GM12878 (cell line): Measurements from ENCODE around the gene TCF25. TPM values are rescaled to one million over a fixed set of nuclear protein-coding genes. Genes with fewer than 3 reads are reported as not detected.

Experiments
- ATAC-seq: fragments of 200-7000 bp; cut with Tn5 transposase; 3 replicates; pipeline ENCODE4 v1.9.1; 2020; ENCODE audit warnings: mild to moderate bottlenecking, moderate library complexity
- BruUV-seq: library from RNA; stranded (reverse); fragments of 400-500 nt; replicated peaks from 2 replicates; lab custom pipeline; 2021; lab: Mats Ljungman, UMichigan
- CTCF ChIA-PET: fragments of 300-600 bp; sonication (Branson Sonifier 250); formaldehyde crosslinking; extraction: SDS; loops from one replicate; lab custom pipeline; 2021; ENCODE audit warnings: inconsistent platforms; lab: Yijun Ruan, JAX
- POLR2A ChIA-PET: fragments of 350-600 bp; formaldehyde crosslinking; extraction: SDS; loops from one replicate; lab custom pipeline; 2021; ENCODE audit warnings: inconsistent platforms; lab: Charles Lee
- RAD21 ChIA-PET: fragments of 300-600 bp; sonication (Branson Sonifier 250); formaldehyde crosslinking; loops from one replicate; lab custom pipeline; 2023; ENCODE audit warnings: antibody characterized with exemption; ENCODE audit not compliant: unreplicated experiment; lab: Charles Lee
- SMC1A ChIA-PET: fragments of 300-600 bp; sonication (Branson Sonifier 250); formaldehyde crosslinking; loops from one replicate; lab custom pipeline; 2023; ENCODE audit not compliant: unreplicated experiment, uncharacterized antibody; lab: Charles Lee
- DNase-seq: peaks from one replicate; pipeline ENCODE4 v3.0.0-alpha.2; 2011; ENCODE audit warnings: low read depth, low spot score
- FAIRE-seq: peaks from 3 replicates; lab custom pipeline; 2011; peaks lifted over from hg19 to GRCh38; lab: Jason Lieb, UNC
- H2AFZ ChIP-seq: 2 replicates; pipeline ENCODE4 v1.6.0; 2011; ENCODE audit warnings: low read depth, low read length, control low read depth; ENCODE audit not compliant: control insufficient read depth
- H3K27ac ChIP-seq: 2 replicates; pipeline ENCODE4 v1.5.1; 2011; ENCODE audit warnings: control low read depth; ENCODE audit not compliant: control insufficient read depth, insufficient read depth
- H3K27me3 ChIP-seq, 2 experiments: replicated peaks in 1 of 2; 2 replicates each; pipeline versions ENCODE4 v1.6.0 to v1.6.1; 2011; ENCODE audit warnings: low read length in 1 of 2; ENCODE audit not compliant: control insufficient read depth in 2 of 2, insufficient read depth in 2 of 2
- H3K36me3 ChIP-seq, 2 experiments: 2 replicates each; pipeline ENCODE4 v1.5.1; 2011; ENCODE audit warnings: low read length in 1 of 2; ENCODE audit not compliant: control insufficient read depth in 2 of 2, insufficient read depth in 2 of 2
- H3K4me1 ChIP-seq: 2 replicates; pipeline ENCODE4 v1.6.1; 2011; ENCODE audit warnings: mild to moderate bottlenecking, low read length, moderate library complexity, mixed read lengths; ENCODE audit not compliant: control insufficient read depth, insufficient read depth
- H3K4me2 ChIP-seq: 2 replicates; pipeline ENCODE4 v1.6.0; 2011; ENCODE audit warnings: control low read depth; ENCODE audit not compliant: control insufficient read depth, insufficient read depth
- H3K4me3 ChIP-seq: fragments of 200-600 bp; sonication (generic); 2 replicates; pipeline ENCODE4 v1.5.1; 2016
- H3K79me2 ChIP-seq: 2 replicates; pipeline ENCODE4 v1.6.0; 2011; ENCODE audit warnings: low read length; ENCODE audit not compliant: control insufficient read depth, insufficient read depth
- H3K9ac ChIP-seq: 2 replicates; pipeline ENCODE4 v1.8.0; 2011; ENCODE audit warnings: low read length, control low read depth, mixed read lengths; ENCODE audit not compliant: control insufficient read depth, insufficient read depth
- H3K9me3 ChIP-seq: replicated peaks from 3 replicates; pipeline ENCODE4 v1.5.1; 2011; ENCODE audit warnings: mild to moderate bottlenecking, low read length; ENCODE audit not compliant: control insufficient read depth, insufficient read depth
- H4K20me1 ChIP-seq: 2 replicates; pipeline ENCODE4 v1.6.0; 2011; ENCODE audit not compliant: control insufficient read depth, insufficient read depth
- CBX3 ChIP-seq: fragments of 200-600 bp; sonication (generic); IDR thresholded peaks from 2 replicates; pipeline ENCODE4 v1.6.1; 2016; ENCODE audit warnings: low read depth, borderline replicate concordance
- CHD2 ChIP-seq: IDR thresholded peaks from 2 replicates; pipeline ENCODE4 v1.6.1; 2011; ENCODE audit warnings: low read depth, low read length, improper control_type of control experiment, borderline replicate concordance
- GATAD2B ChIP-seq: fragments of 450-650 bp; conservative IDR thresholded peaks from 2 replicates; pipeline ENCODE4 v1.6.1; 2017; ENCODE audit warnings: low read depth, mild to moderate bottlenecking, moderate library complexity
- HDAC2 ChIP-seq: fragments of 200-600 bp; sonication (generic); IDR thresholded peaks from 2 replicates; pipeline ENCODE4 v1.6.1; 2017
- MTA3 ChIP-seq: IDR thresholded peaks from 2 replicates; pipeline ENCODE4 v1.6.1; 2012; ENCODE audit warnings: low read length, inconsistent platforms, borderline replicate concordance
- NR2C2 ChIP-seq: IDR thresholded peaks from 2 replicates; pipeline ENCODE4 v1.6.1; 2011; ENCODE audit warnings: borderline replicate concordance, low read depth; ENCODE audit not compliant: control insufficient read depth, insufficient read length
- RAD21 ChIP-seq: IDR thresholded peaks from 2 replicates; pipeline ENCODE4 v1.6.1; 2011; ENCODE audit warnings: mild to moderate bottlenecking, low read depth, low read length, moderate library complexity; ENCODE audit not compliant: insufficient read depth
- SMARCA5 ChIP-seq: fragments of 450-650 bp; IDR thresholded peaks from 2 replicates; pipeline ENCODE4 v1.6.1; 2017; ENCODE audit warnings: mild to moderate bottlenecking
- STAT3 ChIP-seq: IDR thresholded peaks from 2 replicates; pipeline ENCODE4 v1.6.1; 2011; ENCODE audit warnings: low read depth, low read length, improper control_type of control experiment
- WGBS: methylation state at CpG from one replicate; pipeline ENCODE4 v1.1.6; 2016; ENCODE audit warnings: low lambda C conversion rate; ENCODE audit not compliant: insufficient replicate concordance, insufficient coverage; ENCODE audit errors: missing lambda C conversion rate; 5-methylcytosine and 5-hydroxymethylcytosine counted together
- in situ Hi-C: fragments of 300-500 bp; cut with MboI; formaldehyde crosslinking; loops from 9 replicates; pipeline ENCODE4 v1.14.3; 2018; ENCODE audit warnings: mixed read lengths
- intact Hi-C: fragments of 100-400 bp; cut with micrococcal nuclease; formaldehyde crosslinking; loops from one replicate; pipeline ENCODE4 v1.14.2; 2022; ENCODE audit not compliant: unreplicated experiment
- polyA plus RNA-seq, 11 experiments: library from polyadenylated mRNA; depleted of rRNA in 4 of 11; unstranded in 6 of 11; stranded (reverse) in 5 of 11; fragments of >200 nt; fragmentation: Nextera tagmentation in 4 of 11; fragmentation: Illumina TruSeq in 1 of 11; extraction: Ambion mirVana in 4 of 11; extraction: Trizol in 1 of 11; gene quantifications; 1 replicate in 1 of 11; 2 replicates in 10 of 11; pipeline versions ENCODE4 v1.2.1 to v1.2.3, GENCODE V29; 2011 to 2016; ENCODE audit warnings: inconsistent platforms in 2 of 11, missing spikeins in 2 of 11, low read depth in 1 of 11
- total RNA-seq, 4 experiments: library from RNA; depleted of rRNA in 3 of 4; stranded (reverse); fragments of >200 nt in 3 of 4; fragmentation: Illumina TruSeq in 1 of 4; extraction: Trizol in 1 of 4; gene quantifications; 2 replicates each; pipeline versions ENCODE4 v1.2.1 to v1.2.3, GENCODE V29; 2013 to 2021
- TF ChIP-seq, protein P1 (sequence below): IDR thresholded peaks from 2 replicates; pipeline ENCODE4 v1.6.1; 2011; ENCODE audit warnings: low read depth, low read length, improper control_type of control experiment, borderline replicate concordance
- TF ChIP-seq, protein P2 (sequence below): fragments of 450-650 bp; conservative IDR thresholded peaks from 2 replicates; pipeline ENCODE4 v1.6.1; 2017; ENCODE audit warnings: mild to moderate bottlenecking, moderate library complexity
- TF ChIP-seq, protein P3 (sequence below): fragments of 450-650 bp; IDR thresholded peaks from 2 replicates; pipeline ENCODE4 v1.6.1; 2017; ENCODE audit warnings: mild to moderate bottlenecking
- TF ChIP-seq, protein P4 (sequence below): IDR thresholded peaks from 2 replicates; pipeline ENCODE4 v1.6.1; 2012; ENCODE audit warnings: low read length, inconsistent platforms
- TF ChIP-seq, protein P5 (sequence below): fragments of 450-650 bp; IDR thresholded peaks from 2 replicates; pipeline ENCODE4 v1.6.1; 2016; ENCODE audit warnings: mild to moderate bottlenecking

TCF25 gene
- total and polyA plus RNA-seq, 10 of the 15 experiments (the other 5 are each of a cell fraction or from before 2014, with no cell fraction given) = 8.4 to 130 (median 89.4) TPM

DNA sequence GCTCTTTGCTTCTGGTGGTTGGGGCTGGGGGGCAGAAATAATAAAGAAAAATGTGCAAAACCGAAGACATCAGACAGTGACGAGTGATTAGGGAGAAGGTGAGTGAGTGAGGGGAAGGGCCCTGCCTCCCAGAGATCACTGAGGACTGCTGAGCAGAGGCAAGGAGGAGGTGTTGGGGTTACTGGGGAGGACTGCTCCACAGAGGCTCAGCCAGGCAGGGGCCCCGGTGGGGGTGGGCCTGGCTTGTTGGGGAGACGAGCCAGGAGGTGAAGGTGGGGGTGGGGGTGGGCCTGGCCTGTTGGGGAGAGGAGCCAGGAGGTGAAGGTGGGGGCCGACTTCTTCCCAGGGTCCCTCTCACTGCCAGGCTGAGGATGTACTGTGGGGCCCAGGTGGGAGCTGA, 73.1 kb downstream of the TCF25 start:
- no peak overlapping the region for H3K4me2 ChIP-seq
- intact Hi-C loops = no loop called here
- CTCF ChIA-PET = no interaction called here

More for the DNA sequence above, 73.1 kb downstream of the TCF25 start:
- in situ Hi-C loops = no loop called here
- Histone ChIP-seq H4K20me1 (no peaks in the 10 kb centered on the region), H2AFZ (no peak overlapping the region), H3K36me3 (no peaks in the 10 kb centered on the region), H3K9me3 (no peaks in the 10 kb centered on the region), H3K9ac (no peak overlapping the region), H3K27ac (no peak overlapping the region), H3K4me3 (no peak overlapping the region), H3K27me3 (peaks cover 0 to 3% of the 10 kb centered on the region in 2 experiments; a peak in 1 of 4 replicates), H3K79me2 (no peaks in the 10 kb centered on the region), H3K4me1 (peaks cover 34% of the 10 kb centered on the region)
- FAIRE-seq (no peak), DNase-seq (no peak), ATAC-seq (no peak)
- TF ChIP-seq GATAD2B (no peak), NR2C2 (no peak), RAD21 (no peak), SMARCA5 (no peak), CHD2 (no peak), MTA3 (no peak), STAT3 (no peak), CBX3 (no peak), HDAC2 (no peak)
- TF ChIP-seq, protein P1, sequence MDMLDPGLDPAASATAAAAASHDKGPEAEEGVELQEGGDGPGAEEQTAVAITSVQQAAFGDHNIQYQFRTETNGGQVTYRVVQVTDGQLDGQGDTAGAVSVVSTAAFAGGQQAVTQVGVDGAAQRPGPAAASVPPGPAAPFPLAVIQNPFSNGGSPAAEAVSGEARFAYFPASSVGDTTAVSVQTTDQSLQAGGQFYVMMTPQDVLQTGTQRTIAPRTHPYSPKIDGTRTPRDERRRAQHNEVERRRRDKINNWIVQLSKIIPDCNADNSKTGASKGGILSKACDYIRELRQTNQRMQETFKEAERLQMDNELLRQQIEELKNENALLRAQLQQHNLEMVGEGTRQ = no peak
- TF ChIP-seq, protein P2, sequence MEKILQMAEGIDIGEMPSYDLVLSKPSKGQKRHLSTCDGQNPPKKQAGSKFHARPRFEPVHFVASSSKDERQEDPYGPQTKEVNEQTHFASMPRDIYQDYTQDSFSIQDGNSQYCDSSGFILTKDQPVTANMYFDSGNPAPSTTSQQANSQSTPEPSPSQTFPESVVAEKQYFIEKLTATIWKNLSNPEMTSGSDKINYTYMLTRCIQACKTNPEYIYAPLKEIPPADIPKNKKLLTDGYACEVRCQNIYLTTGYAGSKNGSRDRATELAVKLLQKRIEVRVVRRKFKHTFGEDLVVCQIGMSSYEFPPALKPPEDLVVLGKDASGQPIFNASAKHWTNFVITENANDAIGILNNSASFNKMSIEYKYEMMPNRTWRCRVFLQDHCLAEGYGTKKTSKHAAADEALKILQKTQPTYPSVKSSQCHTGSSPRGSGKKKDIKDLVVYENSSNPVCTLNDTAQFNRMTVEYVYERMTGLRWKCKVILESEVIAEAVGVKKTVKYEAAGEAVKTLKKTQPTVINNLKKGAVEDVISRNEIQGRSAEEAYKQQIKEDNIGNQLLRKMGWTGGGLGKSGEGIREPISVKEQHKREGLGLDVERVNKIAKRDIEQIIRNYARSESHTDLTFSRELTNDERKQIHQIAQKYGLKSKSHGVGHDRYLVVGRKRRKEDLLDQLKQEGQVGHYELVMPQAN = no peak
- TF ChIP-seq, protein P3, sequence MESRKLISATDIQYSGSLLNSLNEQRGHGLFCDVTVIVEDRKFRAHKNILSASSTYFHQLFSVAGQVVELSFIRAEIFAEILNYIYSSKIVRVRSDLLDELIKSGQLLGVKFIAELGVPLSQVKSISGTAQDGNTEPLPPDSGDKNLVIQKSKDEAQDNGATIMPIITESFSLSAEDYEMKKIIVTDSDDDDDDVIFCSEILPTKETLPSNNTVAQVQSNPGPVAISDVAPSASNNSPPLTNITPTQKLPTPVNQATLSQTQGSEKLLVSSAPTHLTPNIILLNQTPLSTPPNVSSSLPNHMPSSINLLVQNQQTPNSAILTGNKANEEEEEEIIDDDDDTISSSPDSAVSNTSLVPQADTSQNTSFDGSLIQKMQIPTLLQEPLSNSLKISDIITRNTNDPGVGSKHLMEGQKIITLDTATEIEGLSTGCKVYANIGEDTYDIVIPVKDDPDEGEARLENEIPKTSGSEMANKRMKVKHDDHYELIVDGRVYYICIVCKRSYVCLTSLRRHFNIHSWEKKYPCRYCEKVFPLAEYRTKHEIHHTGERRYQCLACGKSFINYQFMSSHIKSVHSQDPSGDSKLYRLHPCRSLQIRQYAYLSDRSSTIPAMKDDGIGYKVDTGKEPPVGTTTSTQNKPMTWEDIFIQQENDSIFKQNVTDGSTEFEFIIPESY = no peak
- TF ChIP-seq, protein P4, sequence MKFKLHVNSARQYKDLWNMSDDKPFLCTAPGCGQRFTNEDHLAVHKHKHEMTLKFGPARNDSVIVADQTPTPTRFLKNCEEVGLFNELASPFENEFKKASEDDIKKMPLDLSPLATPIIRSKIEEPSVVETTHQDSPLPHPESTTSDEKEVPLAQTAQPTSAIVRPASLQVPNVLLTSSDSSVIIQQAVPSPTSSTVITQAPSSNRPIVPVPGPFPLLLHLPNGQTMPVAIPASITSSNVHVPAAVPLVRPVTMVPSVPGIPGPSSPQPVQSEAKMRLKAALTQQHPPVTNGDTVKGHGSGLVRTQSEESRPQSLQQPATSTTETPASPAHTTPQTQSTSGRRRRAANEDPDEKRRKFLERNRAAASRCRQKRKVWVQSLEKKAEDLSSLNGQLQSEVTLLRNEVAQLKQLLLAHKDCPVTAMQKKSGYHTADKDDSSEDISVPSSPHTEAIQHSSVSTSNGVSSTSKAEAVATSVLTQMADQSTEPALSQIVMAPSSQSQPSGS = no peak
- TF ChIP-seq, protein P5, sequence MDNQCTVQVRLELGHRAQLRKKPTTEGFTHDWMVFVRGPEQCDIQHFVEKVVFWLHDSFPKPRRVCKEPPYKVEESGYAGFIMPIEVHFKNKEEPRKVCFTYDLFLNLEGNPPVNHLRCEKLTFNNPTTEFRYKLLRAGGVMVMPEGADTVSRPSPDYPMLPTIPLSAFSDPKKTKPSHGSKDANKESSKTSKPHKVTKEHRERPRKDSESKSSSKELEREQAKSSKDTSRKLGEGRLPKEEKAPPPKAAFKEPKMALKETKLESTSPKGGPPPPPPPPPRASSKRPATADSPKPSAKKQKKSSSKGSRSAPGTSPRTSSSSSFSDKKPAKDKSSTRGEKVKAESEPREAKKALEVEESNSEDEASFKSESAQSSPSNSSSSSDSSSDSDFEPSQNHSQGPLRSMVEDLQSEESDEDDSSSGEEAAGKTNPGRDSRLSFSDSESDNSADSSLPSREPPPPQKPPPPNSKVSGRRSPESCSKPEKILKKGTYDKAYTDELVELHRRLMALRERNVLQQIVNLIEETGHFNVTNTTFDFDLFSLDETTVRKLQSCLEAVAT = no peak
- ChIA-PET RAD21 (no interaction called here), POLR2A (no interaction called here), SMC1A (no interaction called here)
- 45% methylated on average over 5 of the region's 5 CpGs for WGBS
- BruUV-seq = no TSS peak
